ENCODE measurements around the gene RBP2. TPM values are rescaled to one million over a fixed set of nuclear protein-coding genes. Genes with fewer than 3 reads are reported as not detected.

Gene RBP2
- total and polyA plus RNA-seq, 2 donors (not counting 3 experiments of a cell fraction or from before 2014, with no cell fraction given), result not detected

DNA sequence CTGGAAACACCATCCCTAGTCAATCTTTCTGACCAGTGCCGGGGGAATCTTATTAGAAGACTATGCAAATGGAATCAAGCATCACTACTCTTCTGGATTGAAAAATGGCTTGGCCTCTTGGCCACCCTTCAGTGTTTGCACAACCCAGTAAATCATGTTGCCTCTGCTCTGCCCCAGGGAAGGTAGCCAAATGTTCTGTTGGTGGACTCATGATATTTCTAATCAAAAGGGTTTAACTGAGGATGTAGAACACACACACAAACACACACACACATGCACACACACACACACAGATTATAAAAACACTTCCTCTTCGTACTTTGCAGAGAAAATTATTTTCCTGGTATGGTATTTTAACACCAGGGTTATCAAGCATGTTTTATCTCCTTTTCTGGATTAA, 7.9 kb downstream of the RBP2 start:
- H4K20me1 ChIP-seq (replicated peaks; ENCODE audit: control insufficient read depth, extremely low read depth, insufficient read depth, low read length), result no peaks in the 10 kb centered on the region

More for the DNA sequence above, 7.9 kb downstream of the RBP2 start:
- no peak overlapping the region for H3K4me3 ChIP-seq (replicated peaks in 1 of 3; ENCODE audit: insufficient read depth in 1 of 3, low read depth in 1 of 3, low read length in 3 of 3)
- POLR2A ChIA-PET, result no interaction called here
- H3K9ac ChIP-seq (replicated peaks; ENCODE audit: extremely low read depth, insufficient read depth, low read length), result no peak overlapping the region
- no peak overlapping the region for H2AFZ ChIP-seq (ENCODE audit: low read depth, low read length)
- H3K9me1 ChIP-seq (replicated peaks; ENCODE audit: control insufficient read depth, extremely low read depth, insufficient read depth, low read length), result no peaks in the 10 kb centered on the region
- H3K36me3 ChIP-seq (ENCODE audit: control insufficient read depth in 2 of 2, extremely low read depth in 1 of 2, insufficient read depth in 2 of 2, low read length in 2 of 2), result no peaks in the 10 kb centered on the region
- H3K4me1 ChIP-seq (ENCODE audit: control insufficient read depth, extremely low read depth, insufficient read depth, low read length), result no peaks in the 10 kb centered on the region
- CTCF ChIA-PET, result no interaction called here
- TF ChIP-seq POLR2A (IDR thresholded peaks at IDR 0.05; ENCODE audit: low read depth, low read length) (no peak), MYC (IDR thresholded peaks at IDR 0.05; ENCODE audit: low read depth, low read length) (no peak), EZH2 (IDR thresholded peaks at IDR 0.05; ENCODE audit: borderline replicate concordance, low read depth, low read length, severe bottlenecking) (no peak), GATA2 (IDR thresholded peaks at IDR 0.05; ENCODE audit: insufficient read depth, insufficient read length, low read depth, low read length) (no peak), POLR2AphosphoS5 (IDR thresholded peaks at IDR 0.05; ENCODE audit: insufficient read depth, low read depth, low read length) (no peak), JUN (IDR thresholded peaks at IDR 0.05; ENCODE audit: borderline replicate concordance, insufficient read depth, insufficient read length, low read depth) (no peak), FOS (IDR thresholded peaks at IDR 0.05; ENCODE audit: borderline replicate concordance, insufficient read depth, low read length) (no peak)
- TF ChIP-seq, protein P1, sequence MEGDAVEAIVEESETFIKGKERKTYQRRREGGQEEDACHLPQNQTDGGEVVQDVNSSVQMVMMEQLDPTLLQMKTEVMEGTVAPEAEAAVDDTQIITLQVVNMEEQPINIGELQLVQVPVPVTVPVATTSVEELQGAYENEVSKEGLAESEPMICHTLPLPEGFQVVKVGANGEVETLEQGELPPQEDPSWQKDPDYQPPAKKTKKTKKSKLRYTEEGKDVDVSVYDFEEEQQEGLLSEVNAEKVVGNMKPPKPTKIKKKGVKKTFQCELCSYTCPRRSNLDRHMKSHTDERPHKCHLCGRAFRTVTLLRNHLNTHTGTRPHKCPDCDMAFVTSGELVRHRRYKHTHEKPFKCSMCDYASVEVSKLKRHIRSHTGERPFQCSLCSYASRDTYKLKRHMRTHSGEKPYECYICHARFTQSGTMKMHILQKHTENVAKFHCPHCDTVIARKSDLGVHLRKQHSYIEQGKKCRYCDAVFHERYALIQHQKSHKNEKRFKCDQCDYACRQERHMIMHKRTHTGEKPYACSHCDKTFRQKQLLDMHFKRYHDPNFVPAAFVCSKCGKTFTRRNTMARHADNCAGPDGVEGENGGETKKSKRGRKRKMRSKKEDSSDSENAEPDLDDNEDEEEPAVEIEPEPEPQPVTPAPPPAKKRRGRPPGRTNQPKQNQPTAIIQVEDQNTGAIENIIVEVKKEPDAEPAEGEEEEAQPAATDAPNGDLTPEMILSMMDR (IDR thresholded peaks at IDR 0.05; ENCODE audit: extremely low read depth in 1 of 2, insufficient read depth in 1 of 2, low read depth in 1 of 2, low read length in 2 of 2), result no peak
- TF ChIP-seq, protein P2, sequence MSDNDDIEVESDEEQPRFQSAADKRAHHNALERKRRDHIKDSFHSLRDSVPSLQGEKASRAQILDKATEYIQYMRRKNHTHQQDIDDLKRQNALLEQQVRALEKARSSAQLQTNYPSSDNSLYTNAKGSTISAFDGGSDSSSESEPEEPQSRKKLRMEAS (IDR thresholded peaks at IDR 0.05; ENCODE audit: insufficient read depth, insufficient read length), result no peak
- intact Hi-C loops (cut with micrococcal nuclease), result no loop called here
- dilution Hi-C loops (cut with MboI; ENCODE audit: extremely low pct_ligation_motif_present, low sequenced_read_pairs), result no loop called here
- no peak overlapping the region for H3K27ac ChIP-seq (ENCODE audit: insufficient read depth, low read depth, low read length)
- BruUV-seq (replicated peaks), result no TSS peak
- no peaks in the 10 kb centered on the region for H3K9me3 ChIP-seq (replicated peaks; ENCODE audit: control insufficient read depth, insufficient read depth, low read length)
- FAIRE-seq (no peak), DNase-seq (ENCODE audit: low read depth, low spot score) (no peak)
- no peak overlapping the region for H3K4me2 ChIP-seq (ENCODE audit: insufficient read depth, low read length)
- no peaks in the 10 kb centered on the region for H3K27me3 ChIP-seq (ENCODE audit: control insufficient read depth in 2 of 2, insufficient read depth in 2 of 2, low read length in 2 of 2)
- H3K79me2 ChIP-seq (ENCODE audit: control insufficient read depth, insufficient read depth, low read length), result no peaks in the 10 kb centered on the region
